Left renal pelvis (tissue), 4 donors: ENCODE data around the gene UNC13A. TPM values are rescaled to one million over a fixed set of nuclear protein-coding genes. Genes with fewer than 3 reads are reported as not detected.
A peak's percentile ranks its signal among the peaks of the same experiment; 100 is the strongest.
"Not testable (repeated sequence)": the region's sequence is repeated elsewhere in the genome, so short reads cannot be mapped to it uniquely, and the experiment has no call there.

Source experiments
- DNase-seq, 4 donors: peaks; one replicate each; pipeline ENCODE4 v3.0.0-alpha.2; 2013; ENCODE audit warnings: low read depth in 4 of 4, low spot score in 3 of 4
- polyA plus RNA-seq, 4 donors: library from polyadenylated mRNA; unstranded; fragments of 120-200 nt; gene quantifications; one replicate each; pipeline ENCODE4 v1.2.1, GENCODE V29; 2013; ENCODE audit not compliant: insufficient read length in 4 of 4

UNC13A gene
- polyA plus RNA-seq, 4 donors = 0.10 to 1.2 (median 0.16) TPM

DNA sequence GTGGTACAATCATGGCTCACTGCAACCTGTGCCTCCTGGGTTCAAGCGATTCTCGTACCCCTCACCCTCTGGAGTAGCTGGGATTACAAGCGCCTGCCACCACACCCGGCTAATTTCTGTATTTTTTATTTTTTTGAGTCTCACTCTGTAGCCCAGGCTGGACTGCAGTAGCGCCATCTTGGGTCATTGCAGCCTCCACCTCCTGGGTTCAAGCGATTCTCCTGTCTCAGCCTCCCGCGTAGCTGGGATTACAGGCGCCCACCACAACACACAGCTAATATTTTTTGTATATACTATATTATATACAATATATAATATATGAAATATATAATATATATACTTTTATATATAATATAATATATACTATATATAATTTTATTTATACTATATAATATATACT, 80.2 kb downstream of the UNC13A start:
- no peak for DNase-seq

DNA sequence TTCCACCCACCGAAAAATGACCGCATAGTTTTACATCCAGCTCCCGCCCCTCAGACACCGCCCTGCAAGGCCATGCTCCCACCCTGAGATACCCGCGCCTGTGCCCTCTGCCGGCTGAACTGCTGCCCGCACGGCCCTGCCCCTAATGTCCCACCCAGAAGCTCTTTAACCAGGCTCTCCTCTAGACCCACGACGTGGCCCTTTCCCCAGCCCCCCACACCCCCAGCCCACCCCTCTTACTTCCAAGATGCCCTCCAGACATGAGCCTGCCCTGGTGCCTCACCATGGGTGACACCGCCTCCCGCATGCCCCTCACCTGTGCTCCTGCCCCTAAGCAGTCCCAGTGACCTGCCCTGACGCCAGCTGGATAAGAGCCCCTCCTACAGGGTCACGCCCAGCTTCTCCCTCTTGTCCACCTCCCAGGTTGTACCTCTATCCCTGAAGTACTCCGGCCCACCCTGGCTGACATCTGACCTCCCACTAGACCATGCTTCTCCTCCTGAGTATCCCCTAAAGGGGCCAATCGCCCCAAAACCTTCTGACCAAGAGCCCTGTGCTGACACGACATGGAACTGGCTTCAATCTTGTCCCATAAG, 81.5 kb downstream of the UNC13A start:
- no peak for DNase-seq

DNA sequence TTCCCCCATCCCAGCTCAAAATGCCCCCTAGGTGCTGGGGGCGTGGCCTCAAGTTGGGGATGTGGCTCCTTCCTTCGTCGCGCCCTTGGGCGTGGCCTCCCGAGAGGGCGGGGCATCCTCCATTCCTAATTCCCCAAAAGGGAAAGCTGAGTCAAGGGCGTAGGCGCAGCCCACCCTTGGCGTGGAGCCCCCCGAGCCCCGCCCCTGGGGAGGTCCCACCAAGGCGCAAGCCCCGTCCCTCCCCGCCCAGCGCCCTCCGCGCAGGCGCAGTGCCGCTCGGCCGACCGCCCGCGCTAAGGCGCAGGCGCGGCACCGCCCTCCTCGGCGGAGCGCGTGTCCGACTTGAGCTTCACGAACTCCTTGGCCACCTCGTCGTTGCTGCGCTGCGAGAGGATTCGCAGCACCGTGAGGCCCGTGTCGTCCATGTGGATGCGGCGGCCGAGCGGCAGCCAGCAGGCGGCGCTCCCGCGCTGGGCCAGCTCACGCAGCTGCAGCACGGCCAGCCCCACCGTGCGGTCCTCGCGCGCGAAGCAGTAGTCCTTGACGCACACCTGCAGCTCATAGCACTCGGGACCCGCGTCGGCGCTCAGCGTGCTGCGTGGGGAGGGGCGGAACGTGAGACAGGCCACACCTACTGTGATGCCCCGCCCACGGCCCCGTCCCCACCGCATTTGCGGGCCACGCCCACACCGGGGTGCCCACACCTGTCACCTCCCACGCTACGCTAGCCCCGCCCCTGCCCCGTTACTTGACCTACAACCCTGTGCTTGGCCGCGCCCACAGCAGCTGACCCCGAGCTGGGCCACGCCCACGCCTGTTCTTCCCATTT, 82.2 kb downstream of the UNC13A start:
- DNase-seq = peak; percentile 58 to 71 (median 64)

DNA sequence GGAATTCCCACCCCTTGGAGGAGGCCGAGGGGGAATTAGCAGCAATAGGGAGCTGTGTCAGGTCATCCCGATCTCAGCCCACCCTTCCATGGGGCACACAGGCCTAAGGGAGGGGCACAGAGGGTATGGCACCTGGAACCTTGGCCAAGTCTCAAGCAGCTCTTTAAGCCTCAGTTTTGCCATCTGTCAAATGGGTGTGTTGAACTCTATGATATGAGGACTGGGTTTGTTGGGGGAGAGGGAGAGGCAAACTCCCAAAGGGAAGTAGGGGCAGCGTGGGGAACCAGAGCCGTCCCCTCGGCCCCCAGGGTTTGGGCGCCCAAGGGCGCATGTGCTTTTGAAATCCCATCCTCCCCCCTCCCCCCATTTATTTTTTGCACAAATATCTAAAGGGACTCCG, 83.0 kb downstream of the UNC13A start:
- no peak for DNase-seq

DNA sequence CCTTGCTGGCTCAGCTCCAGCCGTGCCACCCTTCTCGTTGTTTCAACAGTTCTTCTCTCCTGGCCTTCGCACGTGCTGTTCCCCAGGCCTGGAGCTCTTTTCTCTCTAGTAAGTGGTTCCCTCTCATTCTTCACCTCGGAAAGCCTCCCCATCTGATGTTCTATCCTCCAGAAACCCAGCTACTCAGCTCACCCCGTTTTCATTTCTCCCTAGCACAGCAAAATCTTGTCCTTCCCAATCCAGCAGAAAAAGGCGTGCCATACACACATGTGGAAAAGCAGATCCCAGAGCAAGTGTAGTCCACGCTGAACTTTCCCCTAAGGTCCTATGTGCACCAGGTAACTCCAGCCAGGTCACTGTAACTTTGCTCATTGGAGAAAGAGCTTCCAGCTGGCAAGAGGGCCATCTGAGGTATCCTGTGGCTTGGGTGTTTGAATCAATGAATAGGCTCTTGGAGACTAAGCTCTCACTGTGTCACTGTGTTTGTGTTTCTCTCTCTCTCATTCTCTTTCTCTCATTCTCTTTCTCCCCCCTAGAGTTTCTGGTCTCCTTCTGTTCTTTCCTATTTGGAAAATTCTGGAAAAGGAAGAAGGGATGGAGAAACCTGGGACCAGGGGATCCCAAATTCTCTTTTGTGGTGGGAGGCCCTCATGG, 83.7 kb downstream of the UNC13A start:
- no peak for DNase-seq

DNA sequence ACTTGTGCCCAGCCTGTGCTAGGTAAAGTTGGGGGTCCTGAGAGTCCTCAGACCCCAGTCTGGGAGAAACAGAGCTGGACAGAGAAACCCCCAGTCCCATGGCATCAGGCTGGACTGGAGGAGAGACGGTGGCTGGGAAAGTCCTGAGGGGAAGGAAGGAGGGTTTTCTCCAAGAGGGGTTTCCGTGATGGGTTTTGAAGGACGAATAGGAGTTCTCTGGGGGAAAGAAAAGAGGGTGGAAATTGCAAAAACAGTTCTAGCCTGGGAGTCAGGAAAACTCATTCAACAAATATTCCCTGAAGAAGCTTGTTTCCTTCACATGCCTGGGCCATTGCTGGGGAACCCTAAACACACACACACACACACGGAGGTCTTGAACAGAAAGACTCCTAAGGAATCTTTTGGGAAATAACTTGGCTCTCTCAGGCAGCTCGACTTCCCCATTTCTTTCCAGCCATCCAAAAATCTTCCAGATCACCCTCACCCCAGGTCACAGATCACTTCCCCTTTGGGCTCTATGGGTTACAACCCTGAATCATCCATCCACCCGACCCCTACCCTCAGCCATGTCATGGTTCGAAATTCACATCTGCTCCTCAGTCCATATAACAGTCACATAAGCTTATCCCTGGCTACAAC, 85.2 kb downstream of the UNC13A start:
- DNase-seq = no peak

DNA sequence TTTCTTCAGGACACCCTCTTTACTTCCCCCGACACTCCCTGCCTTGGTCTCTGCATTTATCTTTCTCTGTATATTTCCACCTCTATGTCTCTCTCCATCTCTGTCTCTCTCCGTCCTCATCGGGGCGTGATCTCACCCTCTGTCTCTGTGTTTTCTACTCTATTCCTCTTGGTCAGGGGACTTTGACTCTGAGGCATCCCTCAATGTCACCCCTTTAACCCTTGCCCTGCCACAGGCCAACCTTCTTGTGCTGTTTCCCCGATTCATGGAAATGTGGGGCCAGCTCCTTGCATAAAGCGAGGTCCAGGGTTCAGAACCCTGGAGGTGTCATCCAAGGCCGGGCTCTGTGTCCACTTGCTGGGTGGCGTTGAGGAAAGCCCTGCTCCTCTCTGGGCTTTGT, 85.9 kb downstream of the UNC13A start:
- no peak for DNase-seq

DNA sequence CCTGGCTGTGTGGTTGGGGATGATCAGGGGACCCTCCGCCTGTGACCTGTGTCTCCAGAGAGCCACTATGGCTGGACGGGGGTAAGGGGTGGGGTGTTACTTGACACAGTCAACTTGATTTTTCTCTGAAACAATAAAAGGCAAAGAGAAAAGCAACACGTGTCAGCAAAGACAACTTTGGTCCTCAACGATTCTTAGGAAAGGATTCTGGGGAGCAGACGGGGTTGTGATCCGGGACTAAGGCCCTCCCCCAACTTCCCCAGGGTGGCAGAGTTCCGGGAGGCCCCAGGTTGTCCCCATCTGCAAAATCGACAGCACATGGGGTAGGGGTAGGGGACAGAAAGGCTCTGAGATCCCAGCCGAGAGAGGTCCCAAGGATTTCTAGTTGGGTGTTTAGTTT, 86.5 kb downstream of the UNC13A start:
- DNase-seq = no peak

DNA sequence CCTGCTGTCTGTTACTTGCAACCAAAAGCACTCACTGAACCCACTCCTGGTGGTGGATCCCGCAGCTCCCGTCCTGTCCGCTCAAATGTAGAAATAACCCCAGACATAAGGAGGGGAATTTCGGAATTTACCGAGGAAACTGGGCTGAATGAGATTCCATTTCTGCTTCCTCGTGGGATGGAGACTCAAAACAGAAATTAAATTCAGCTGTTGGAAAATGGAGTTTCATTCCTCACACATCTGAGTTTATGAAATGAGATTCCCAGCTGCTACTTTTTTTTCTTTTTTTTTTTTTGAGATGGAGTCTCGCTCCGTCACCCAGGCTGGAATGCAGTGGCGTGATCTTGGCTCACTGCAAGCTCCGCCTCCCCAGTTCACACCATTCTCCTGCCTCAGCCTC, 88.4 kb downstream of the UNC13A start:
- no peak for DNase-seq

DNA sequence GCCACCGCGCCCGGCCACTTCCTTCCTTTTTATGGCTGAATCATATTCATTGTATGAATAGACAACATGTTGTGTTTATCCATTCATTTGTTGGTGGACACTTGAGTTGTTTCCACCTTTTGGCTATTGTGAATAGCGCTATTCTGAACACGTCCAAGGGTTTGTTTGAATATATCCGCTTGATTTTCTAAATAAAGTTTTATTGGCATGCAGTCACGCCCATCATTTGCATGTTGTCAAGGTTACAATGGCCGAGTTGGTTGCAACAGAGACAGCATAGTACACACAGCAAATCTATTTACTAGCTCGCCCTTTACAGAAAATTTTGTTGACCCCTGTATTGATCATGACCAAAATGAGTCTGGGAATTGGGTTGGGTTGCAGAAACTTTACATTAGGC, 89.2 kb downstream of the UNC13A start:
- no peak for DNase-seq

DNA sequence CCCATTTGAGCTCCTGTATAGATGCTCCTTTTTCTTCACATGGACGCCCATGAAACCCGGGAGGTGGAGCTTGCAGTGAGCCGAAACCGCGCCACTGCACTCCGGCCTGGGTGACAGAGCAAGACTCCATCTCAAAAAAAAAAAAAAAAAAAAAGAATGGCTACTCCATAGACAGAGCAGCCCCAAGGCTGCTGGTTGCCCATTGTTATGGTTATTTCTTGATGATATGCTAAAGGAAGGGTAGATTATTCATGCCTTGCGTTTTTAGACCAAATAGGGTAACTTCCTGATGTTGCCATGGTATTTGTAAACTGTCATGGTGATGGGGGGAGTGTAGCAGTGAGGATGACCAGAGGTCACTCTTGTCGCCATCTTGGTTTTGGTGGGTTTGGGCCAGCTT, 90.1 kb downstream of the UNC13A start:
- DNase-seq = not testable (repeated sequence)

DNA sequence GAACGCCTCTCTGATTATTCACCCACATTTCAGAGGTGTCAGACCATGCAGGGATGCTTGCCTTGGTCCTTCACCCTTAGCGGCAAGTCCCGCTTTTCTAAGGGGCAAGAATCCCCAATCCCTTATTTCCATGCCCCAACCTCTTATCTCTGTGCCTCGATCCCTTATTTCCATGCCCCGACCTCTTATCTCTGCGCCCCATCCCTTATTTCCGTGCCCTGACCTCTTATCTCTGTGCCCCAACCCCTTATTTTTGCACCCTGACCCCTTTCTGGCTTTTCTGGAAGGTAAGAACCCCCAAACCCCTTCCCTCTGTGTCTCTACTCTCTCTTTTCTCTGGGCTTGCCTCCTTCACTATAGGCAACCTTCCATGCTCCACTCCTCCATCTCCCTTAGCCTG, 93.9 kb downstream of the UNC13A start:
- not testable (repeated sequence) for DNase-seq

DNA sequence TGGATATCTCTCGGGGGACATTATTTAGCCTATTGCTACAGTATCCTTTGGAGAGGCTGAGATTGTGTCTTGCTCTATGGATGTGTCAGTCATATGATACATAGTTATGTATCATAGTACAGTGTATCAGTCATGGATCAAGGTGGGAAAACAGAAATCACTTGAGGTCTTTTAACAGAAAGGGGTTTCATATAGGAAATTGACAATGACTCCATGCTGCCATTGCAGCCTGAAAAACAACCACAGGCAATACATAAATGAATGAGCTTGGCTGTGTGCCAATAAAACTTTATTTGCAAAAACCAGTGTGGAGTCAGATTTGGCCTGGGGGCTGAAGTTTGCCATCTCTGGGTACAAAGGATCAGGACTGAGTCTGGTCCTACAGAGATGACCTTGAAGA, 97.3 kb downstream of the UNC13A start:
- DNase-seq = no peak

DNA sequence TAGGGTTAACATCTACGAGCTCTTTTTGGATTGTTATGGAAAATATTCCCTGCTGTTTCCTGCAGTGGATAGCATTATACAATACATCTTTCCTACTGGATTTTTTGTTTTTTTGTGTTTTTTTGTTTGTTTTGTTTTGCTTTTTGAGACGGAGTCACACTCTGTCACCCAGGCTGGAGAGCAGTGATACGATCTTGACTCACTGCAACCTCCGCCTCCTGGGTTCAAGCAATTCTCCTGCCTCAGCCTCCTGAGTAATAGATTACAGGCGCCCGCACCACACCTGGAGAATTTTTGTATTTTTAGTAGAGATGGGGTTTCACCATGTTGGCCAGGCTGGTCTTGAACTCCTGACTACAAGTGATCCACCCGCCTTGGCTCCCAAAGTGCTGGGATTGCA, 102.8 kb downstream of the UNC13A start:
- DNase-seq = not testable (repeated sequence)

DNA sequence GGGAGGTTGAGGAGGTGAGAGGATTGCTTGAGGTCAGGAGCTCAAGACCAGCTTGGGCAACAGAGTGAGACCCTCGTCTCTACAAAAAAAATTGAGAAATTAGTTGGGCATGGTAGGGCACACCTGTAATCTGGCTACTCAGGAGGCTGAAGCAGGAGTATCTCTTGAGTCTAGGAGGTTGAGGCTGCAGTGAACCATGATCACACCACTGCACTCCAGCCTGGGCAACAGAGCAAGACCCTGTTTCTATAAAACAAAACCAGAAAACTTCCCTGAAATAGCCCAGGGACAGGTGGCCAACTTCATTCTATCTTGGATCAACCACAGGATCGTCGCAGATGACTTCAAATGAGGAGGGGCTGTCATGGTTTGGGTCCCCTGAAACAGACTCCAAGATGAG, 104.0 kb downstream of the UNC13A start:
- no peak for DNase-seq

DNA sequence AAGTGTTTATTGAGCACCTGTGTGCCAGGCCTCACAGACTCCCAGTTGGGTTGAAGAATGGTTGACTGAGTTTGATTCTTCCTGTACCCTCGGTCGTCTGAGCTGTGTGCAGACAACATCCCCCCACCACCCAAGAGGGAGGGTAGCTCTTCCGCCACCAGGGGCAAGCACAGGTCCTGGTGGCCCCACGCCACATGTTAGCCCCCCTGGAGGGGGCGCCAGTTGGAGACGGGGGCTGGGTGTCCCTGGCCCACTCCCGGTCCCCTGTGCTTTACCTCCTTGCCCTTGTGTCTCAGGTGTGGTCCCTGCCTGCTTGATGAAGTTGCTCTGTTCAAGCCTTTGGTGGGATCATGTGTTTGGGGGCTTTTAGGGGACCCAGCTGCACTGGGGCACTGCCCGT, 105.5 kb downstream of the UNC13A start:
- DNase-seq = no peak

DNA sequence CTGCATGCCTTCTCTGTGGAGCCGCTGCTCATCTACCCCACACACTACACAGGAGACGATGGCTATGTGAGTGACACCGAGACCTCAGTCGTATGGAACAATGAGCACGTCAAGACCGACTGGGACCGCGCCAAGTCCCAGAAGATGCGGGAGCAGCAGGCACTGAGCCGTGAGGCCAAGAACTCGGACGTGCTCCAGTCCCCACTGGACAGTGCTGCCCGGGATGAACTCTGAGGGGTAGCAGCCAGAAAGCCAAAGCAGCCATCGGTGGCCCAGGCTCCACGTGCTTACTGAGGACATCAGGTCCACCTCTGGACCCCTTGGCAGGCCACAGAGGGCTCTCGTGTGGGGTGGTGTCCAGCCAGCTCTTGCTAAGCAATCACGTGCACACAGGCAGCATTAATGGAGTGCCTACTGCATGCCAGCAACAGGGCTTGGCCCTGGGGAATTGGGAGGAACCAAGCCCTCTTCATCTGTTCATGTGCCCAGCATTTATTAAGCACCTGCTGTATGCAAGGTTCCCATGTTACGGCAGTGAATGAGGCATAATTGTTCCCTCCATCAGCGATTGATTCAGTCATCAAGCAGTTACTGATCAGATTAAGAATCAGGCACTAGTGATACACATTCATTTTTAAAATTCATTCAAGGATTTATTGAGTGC, 106.8 kb downstream of the UNC13A start:
- no peak for DNase-seq

DNA sequence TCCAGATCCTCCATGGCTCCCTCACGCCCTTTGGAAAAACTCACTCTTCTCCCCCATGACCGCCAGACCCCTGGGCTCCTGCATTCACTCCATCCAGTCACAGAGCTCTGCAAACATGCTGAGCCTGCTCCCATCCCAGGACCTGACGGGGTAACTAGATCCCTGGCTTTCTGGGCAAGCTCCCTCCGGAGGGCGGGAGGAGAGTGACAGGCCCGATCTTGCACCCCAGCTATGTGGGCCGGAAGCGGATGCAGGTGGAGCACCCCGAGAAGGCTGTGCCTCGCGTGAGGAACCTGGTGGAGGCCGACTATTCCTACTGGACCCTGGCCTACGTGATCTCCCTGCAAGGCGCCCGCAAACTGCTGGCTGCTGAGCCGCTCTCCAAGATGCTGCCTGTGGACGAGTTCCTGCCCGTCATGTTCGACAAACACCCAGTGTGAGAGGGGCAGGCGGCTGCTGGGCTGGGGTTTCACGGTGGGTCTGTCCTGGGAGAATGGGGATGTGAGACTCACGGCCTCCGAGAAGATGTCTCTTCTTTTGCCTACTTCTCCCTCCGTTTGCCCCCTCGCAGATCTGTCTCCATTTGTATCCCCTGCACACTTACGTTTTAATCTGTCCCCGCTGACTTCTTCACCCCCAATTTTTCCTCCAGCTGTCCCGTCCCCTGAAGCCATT, 107.5 kb downstream of the UNC13A start:
- no peak for DNase-seq

DNA sequence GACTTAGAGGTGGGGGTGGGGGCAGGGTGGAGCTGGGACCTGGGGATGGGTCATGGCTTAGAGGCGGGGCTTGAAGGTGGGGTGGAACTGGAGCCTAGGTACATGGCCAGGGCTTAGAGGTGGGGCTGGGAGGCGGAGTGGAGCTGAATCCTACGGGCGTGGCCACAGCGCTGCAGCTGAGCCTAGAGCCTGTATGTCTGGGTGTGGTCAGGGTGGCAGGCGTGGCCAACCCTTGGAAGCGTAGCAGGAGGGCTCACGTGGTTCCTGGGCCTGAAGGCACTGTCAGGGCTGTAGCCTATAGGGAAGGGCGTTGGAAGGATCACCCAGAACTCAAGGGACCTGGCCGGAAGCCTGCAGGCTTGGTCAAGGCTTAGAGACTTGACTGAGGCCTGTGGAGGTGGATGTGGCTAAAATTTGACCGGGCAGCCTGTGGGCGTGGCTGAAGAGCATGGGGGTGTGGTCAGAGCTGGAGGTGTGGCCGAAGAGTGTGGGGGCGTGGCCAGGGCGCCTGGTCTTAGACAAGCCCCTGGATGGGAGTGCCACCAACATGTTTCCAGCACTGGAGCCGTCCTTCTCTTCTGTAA, 108.4 kb downstream of the UNC13A start:
- no peak for DNase-seq
